SK-N-MC (cell line): Measurements from ENCODE around the gene ANO10.
"Not testable (repeated sequence)": the region's sequence is repeated elsewhere in the genome, so short reads cannot be mapped to it uniquely, and the experiment has no call there.

ENCODE experiments used
- EZH2 ChIP-seq: fragments of 200-600 bp; sonication (generic); IDR thresholded peaks from one replicate; pipeline ENCODE4 v1.6.1; 2017; ENCODE audit warnings: antibody characterized with exemption
- FOXP2 ChIP-seq: optimal IDR thresholded peaks from 2 replicates; pipeline ENCODE3; 2011; ENCODE audit warnings: mild to moderate bottlenecking, moderate library complexity; ENCODE audit not compliant: insufficient read depth; ENCODE audit errors: extremely low read length, control extremely low read depth
- POLR2AphosphoS5 ChIP-seq: IDR thresholded peaks from 2 replicates; pipeline ENCODE4 v1.6.1; 2012; ENCODE audit warnings: mild to moderate bottlenecking, low read depth, low read length, borderline replicate concordance

GRCh38 chr3:43665011-43665410 is 43.2 kb upstream of the ANO10 start:
- not testable (repeated sequence) for TF ChIP-seq EZH2, POLR2AphosphoS5, FOXP2
